Fibroblast of lung (primary cell): ENCODE data around the gene IER5L. TPM values are rescaled to one million over a fixed set of nuclear protein-coding genes. Genes with fewer than 3 reads are reported as not detected.

ENCODE experiments used
- DNase-seq, 2 donors: peaks; one replicate each; pipeline versions ENCODE4 v3.0.0 to v3.0.0-alpha.2; 2010; ENCODE audit warnings: low read depth in 2 of 2
- H2AFZ ChIP-seq: 2 replicates; pipeline ENCODE4 v1.5.1; 2012; ENCODE audit warnings: low read length, control low read depth, inconsistent platforms
- H3K27ac ChIP-seq: 2 replicates; pipeline ENCODE4 v1.5.1; 2011; ENCODE audit warnings: low read length, control low read depth; ENCODE audit not compliant: insufficient read depth
- H3K27me3 ChIP-seq: 2 replicates; pipeline ENCODE4 v1.5.1; 2011; ENCODE audit warnings: mild to moderate bottlenecking, low read length; ENCODE audit not compliant: control insufficient read depth, insufficient read depth
- H3K36me3 ChIP-seq: 2 replicates; pipeline ENCODE4 v1.5.1; 2011; ENCODE audit warnings: low read length; ENCODE audit not compliant: control insufficient read depth, insufficient read depth
- H3K4me1 ChIP-seq: 2 replicates; pipeline ENCODE4 v1.5.1; 2011; ENCODE audit warnings: low read length; ENCODE audit not compliant: control insufficient read depth, insufficient read depth; ENCODE audit errors: extremely low read depth
- H3K4me2 ChIP-seq: 2 replicates; pipeline ENCODE4 v1.5.1; 2011; ENCODE audit warnings: low read length, control low read depth; ENCODE audit not compliant: insufficient read depth; ENCODE audit errors: extremely low read depth
- H3K4me3 ChIP-seq, 4 experiments: fragments of 200-600 bp in 1 of 4; sonication (generic) in 1 of 4; replicated peaks in 1 of 4; 2 replicates each; pipeline ENCODE4 v1.5.1; 2011 to 2016; ENCODE audit warnings: low read length in 4 of 4, low read depth in 3 of 4, mild to moderate bottlenecking in 3 of 4, control low read depth in 2 of 4, inconsistent platforms in 1 of 4, mixed read lengths in 1 of 4; ENCODE audit not compliant: insufficient read depth in 1 of 4; ENCODE audit errors: control extremely low read depth in 1 of 4
- H3K79me2 ChIP-seq: 2 replicates; pipeline ENCODE4 v1.5.1; 2012; ENCODE audit warnings: mild to moderate bottlenecking, low read length, inconsistent platforms; ENCODE audit not compliant: control insufficient read depth, insufficient read depth
- H3K9ac ChIP-seq: 2 replicates; pipeline ENCODE4 v1.5.1; 2011; ENCODE audit warnings: mild to moderate bottlenecking, low read length, control low read depth; ENCODE audit not compliant: insufficient read depth
- H3K9me3 ChIP-seq: 2 replicates; pipeline ENCODE4 v1.5.1; 2012; ENCODE audit warnings: low read depth, low read length; ENCODE audit not compliant: control insufficient read depth, insufficient read depth
- H4K20me1 ChIP-seq: 2 replicates; pipeline ENCODE4 v1.5.1; 2011; ENCODE audit warnings: low read length; ENCODE audit not compliant: control insufficient read depth, insufficient read depth; ENCODE audit errors: extremely low read depth
- EZH2 ChIP-seq: IDR thresholded peaks from 2 replicates; pipeline ENCODE4 v1.5.1; 2012; ENCODE audit warnings: low read length, control low read depth, mild to moderate bottlenecking; ENCODE audit errors: missing control alignments
- polyA plus RNA-seq, 2 donors: library from polyadenylated mRNA; depleted of rRNA in 1 of 2; stranded (reverse) in 1 of 2; unstranded in 1 of 2; fragments of >200 nt; gene quantifications; 2 replicates each; pipeline ENCODE4 v1.2.1, GENCODE V29; 2011 to 2012; ENCODE audit warnings: missing spikeins in 1 of 2
- total RNA-seq: library from RNA; depleted of rRNA; stranded (reverse); fragments of >200 nt; gene quantifications from 2 replicates; pipeline ENCODE4 v1.2.1, GENCODE V29; 2014
- TF ChIP-seq, protein P1 (sequence below), 2 donors: IDR thresholded peaks in 1 of 2; conservative IDR thresholded peaks in 1 of 2; 1 replicate in 1 of 2; 2 replicates in 1 of 2; pipeline ENCODE4 v1.5.1; 2011 to 2012; ENCODE audit warnings: low read length in 2 of 2, control low read depth in 1 of 2, inconsistent platforms in 1 of 2, low read depth in 1 of 2, mild to moderate bottlenecking in 1 of 2

Gene IER5L
- total and polyA plus RNA-seq, 2 donors (not counting 1 experiment from before 2014, with no cell fraction given): 9.2 to 71.5 TPM

DNA sequence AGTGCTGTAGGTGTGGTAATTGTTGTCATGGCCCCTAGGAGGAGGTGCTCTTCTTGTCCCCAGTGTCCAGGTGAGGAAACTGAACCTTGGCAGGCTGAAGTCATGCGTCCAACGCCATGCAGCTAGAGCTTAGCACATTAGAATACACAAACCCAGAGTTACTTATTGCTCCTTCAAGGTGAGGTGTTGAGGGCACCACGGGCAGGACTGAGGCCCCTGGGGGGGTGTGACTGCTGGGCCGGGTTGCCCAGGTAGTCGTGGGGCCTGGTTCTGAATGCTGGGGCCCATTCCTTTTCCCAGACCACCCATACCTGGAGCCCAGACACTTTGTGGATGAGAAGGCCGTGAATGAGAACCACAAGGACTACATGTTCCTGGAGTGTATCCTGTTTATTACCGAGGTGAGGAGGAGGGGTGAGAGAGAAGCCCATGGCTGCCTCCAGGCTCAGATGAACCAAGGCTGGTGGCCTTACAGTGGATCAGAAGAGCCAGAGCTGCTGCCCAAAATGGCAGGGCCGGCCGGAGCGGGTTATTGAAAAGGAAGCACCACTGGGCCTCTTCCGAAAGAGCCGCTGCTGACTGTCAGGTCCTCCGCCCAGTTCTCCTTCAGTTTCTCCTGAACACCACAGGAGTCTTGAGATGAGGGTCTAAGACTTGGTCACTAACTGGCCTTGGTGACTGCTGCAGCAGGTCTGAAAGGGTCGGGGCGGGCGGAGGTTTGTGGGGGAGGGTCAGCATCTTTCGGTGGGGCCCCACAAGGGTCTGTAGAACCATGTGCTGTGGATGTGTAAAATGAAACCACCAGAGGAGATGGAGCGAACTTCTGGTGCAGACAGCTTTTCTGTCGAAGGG is 40.5 kb downstream of the IER5L start:
- Histone ChIP-seq H3K4me2 (no peak overlapping the region), H3K79me2 (peaks cover 10% of the 10 kb centered on the region), H3K4me1 (peaks cover 38% of the 10 kb centered on the region), H3K27me3 (no peaks in the 10 kb centered on the region), H4K20me1 (no peaks in the 10 kb centered on the region), H2AFZ (no peak overlapping the region), H3K9ac (no peak overlapping the region), H3K9me3 (no peaks in the 10 kb centered on the region), H3K36me3 (peaks cover 10% of the 10 kb centered on the region), H3K4me3 (no peak overlapping the region), H3K27ac (peak overlapping the region; percentile 100)
- no peak for TF ChIP-seq EZH2
- TF ChIP-seq, protein P1, sequence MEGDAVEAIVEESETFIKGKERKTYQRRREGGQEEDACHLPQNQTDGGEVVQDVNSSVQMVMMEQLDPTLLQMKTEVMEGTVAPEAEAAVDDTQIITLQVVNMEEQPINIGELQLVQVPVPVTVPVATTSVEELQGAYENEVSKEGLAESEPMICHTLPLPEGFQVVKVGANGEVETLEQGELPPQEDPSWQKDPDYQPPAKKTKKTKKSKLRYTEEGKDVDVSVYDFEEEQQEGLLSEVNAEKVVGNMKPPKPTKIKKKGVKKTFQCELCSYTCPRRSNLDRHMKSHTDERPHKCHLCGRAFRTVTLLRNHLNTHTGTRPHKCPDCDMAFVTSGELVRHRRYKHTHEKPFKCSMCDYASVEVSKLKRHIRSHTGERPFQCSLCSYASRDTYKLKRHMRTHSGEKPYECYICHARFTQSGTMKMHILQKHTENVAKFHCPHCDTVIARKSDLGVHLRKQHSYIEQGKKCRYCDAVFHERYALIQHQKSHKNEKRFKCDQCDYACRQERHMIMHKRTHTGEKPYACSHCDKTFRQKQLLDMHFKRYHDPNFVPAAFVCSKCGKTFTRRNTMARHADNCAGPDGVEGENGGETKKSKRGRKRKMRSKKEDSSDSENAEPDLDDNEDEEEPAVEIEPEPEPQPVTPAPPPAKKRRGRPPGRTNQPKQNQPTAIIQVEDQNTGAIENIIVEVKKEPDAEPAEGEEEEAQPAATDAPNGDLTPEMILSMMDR (conservative IDR thresholded peaks at IDR 0.05 in 1 of 2, IDR thresholded peaks at IDR 0.05 in 1 of 2; ENCODE audit: low read depth in 1 of 2, low read length in 2 of 2): no peak
- DNase-seq: no peak

DNA sequence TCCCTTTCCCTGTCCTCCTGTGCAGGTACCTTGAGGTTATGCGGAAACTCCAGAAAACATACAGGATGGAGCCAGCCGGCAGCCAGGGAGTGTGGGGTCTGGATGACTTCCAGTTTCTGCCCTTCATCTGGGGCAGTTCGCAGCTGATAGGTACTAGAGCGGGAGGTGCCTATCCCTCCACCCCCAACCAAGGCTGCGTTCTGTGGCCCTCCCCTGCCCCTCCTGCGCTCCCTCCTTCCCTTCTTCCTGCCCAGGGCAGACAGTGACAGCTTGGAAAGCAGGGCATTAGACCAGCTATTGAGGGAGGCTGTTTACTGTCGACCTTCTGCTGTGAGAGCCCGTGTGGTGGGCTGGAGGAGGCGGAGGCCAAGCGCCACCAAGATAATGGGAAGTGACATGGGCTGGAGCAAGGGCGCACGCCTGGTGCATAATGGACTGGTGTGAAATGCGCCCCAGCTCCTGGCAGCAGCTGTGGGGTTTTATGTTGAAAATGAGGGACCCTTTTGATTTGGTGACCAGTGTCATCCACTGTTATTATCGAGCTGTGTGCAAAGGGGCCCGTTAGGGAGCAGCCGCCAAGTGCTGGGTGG is 41.5 kb downstream of the IER5L start:
- peaks cover 31% of the 10 kb centered on the region for H3K4me1 ChIP-seq
- H3K27ac ChIP-seq: no peak overlapping the region
- H3K79me2 ChIP-seq: peaks cover 2% of the 10 kb centered on the region
- no peaks in the 10 kb centered on the region for H3K9me3 ChIP-seq
- no peak for DNase-seq
- no peak overlapping the region for H3K4me3 ChIP-seq
- TF ChIP-seq, protein P1 (conservative IDR thresholded peaks at IDR 0.05 in 1 of 2, IDR thresholded peaks at IDR 0.05 in 1 of 2; ENCODE audit: low read depth in 1 of 2, low read length in 2 of 2): no peak
- no peak for TF ChIP-seq EZH2
- H2AFZ ChIP-seq: no peak overlapping the region
- H3K4me2 ChIP-seq: no peak overlapping the region
- H3K36me3 ChIP-seq: peaks cover 10% of the 10 kb centered on the region
- no peaks in the 10 kb centered on the region for H4K20me1 ChIP-seq
- H3K27me3 ChIP-seq: no peaks in the 10 kb centered on the region
- H3K9ac ChIP-seq: no peak overlapping the region

DNA sequence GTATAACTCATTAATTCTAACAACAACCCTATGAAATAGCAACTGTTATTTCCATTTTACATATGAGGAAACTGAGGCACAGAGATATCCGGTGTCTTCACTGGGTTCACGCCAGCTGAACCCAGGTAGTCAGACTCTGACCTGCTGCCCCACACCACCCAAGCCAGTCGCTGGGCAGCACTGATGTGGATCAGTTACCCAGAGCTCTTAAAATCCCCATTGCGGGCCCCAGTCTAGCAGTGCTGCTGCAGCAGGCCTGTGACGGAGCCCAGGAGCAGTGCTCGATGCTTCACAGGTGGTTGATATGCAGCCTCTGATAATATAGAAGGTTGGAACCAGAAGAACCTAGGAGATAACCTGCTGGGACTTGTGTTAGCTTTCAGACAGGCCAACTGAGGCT is 42.6 kb downstream of the IER5L start:
- H3K4me2 ChIP-seq: no peak overlapping the region
- H3K4me1 ChIP-seq: peaks cover 24% of the 10 kb centered on the region
- no peak overlapping the region for H3K4me3 ChIP-seq
- H3K9ac ChIP-seq: no peak overlapping the region
- H3K27ac ChIP-seq: no peak overlapping the region
- no peaks in the 10 kb centered on the region for H3K27me3 ChIP-seq
- H3K79me2 ChIP-seq: no peaks in the 10 kb centered on the region
- peaks cover 13% of the 10 kb centered on the region for H3K36me3 ChIP-seq
- no peak for DNase-seq
- H3K9me3 ChIP-seq: no peaks in the 10 kb centered on the region
- H4K20me1 ChIP-seq: no peaks in the 10 kb centered on the region
- no peak for TF ChIP-seq EZH2
- TF ChIP-seq, protein P1 (conservative IDR thresholded peaks at IDR 0.05 in 1 of 2, IDR thresholded peaks at IDR 0.05 in 1 of 2; ENCODE audit: low read depth in 1 of 2, low read length in 2 of 2): no peak
- no peak overlapping the region for H2AFZ ChIP-seq
